Muscle layer of duodenum (tissue), 2 donors: ENCODE measurements around the gene XPO1.

ENCODE experiments used
- H3K27ac ChIP-seq: one replicate; pipeline ENCODE4 v1.7.0; 2013; ENCODE audit warnings: mild to moderate bottlenecking, low read length
- H3K27me3 ChIP-seq: one replicate; pipeline ENCODE4 v1.7.0; 2013; ENCODE audit warnings: low read depth, mild to moderate bottlenecking, control low read depth, low read length
- H3K36me3 ChIP-seq, 2 donors: one replicate each; pipeline ENCODE4 v1.7.0; 2013; ENCODE audit warnings: low read length in 2 of 2, control low read depth in 1 of 2, mild to moderate bottlenecking in 1 of 2; ENCODE audit not compliant: insufficient read depth in 2 of 2, control insufficient read depth in 1 of 2
- H3K4me1 ChIP-seq, 2 donors: one replicate each; pipeline ENCODE4 v1.7.0; 2013; ENCODE audit warnings: low read length in 2 of 2, mild to moderate bottlenecking in 2 of 2, control low read depth in 1 of 2, moderate library complexity in 1 of 2; ENCODE audit not compliant: insufficient read depth in 2 of 2, control insufficient read depth in 1 of 2
- H3K4me3 ChIP-seq, 2 donors: one replicate each; pipeline ENCODE4 v1.7.0; 2013; ENCODE audit warnings: low read length in 2 of 2, low read depth in 1 of 2, mild to moderate bottlenecking in 1 of 2
- H3K9me3 ChIP-seq, 2 donors: one replicate each; pipeline ENCODE4 v1.7.0; 2013; ENCODE audit warnings: low read length in 2 of 2, control low read depth in 1 of 2, mild to moderate bottlenecking in 1 of 2; ENCODE audit not compliant: control insufficient read depth in 1 of 2
- donor health status: healthy.

Gene XPO1

GRCh38 chr2:61530749-61531148 lies 7.4 kb downstream of the XPO1 start:
- H3K27ac ChIP-seq = no peak overlapping the region
- no peaks in the 10 kb centered on the region for H3K9me3 ChIP-seq
- no peaks in the 10 kb centered on the region for H3K36me3 ChIP-seq
- H3K4me3 ChIP-seq = no peak overlapping the region
- H3K27me3 ChIP-seq = no peaks in the 10 kb centered on the region
- peaks cover 16 to 27% of the 10 kb centered on the region in 2 donors for H3K4me1 ChIP-seq

- H3K4me1 ChIP-seq = peaks cover 16 to 27% of the 10 kb centered on the region in 2 donors
- H3K27me3 ChIP-seq = no peaks in the 10 kb centered on the region
- no peaks in the 10 kb centered on the region for H3K9me3 ChIP-seq
- H3K27ac ChIP-seq = no peak overlapping the region
- H3K4me3 ChIP-seq = no peak overlapping the region
- peaks cover 0 to 2% of the 10 kb centered on the region in 2 donors for H3K36me3 ChIP-seq
Observed at GRCh38 chr2:61529944-61530735, 8.0 kb downstream of the XPO1 start.

GRCh38 chr2:61520261-61520660 lies 17.9 kb downstream of the XPO1 start:
- Histone ChIP-seq H3K9me3 (no peaks in the 10 kb centered on the region), H3K36me3 (peaks cover 25 to 29% of the 10 kb centered on the region in 2 donors), H3K4me1 (peaks cover 0 to 3% of the 10 kb centered on the region in 2 donors), H3K27me3 (no peaks in the 10 kb centered on the region), H3K4me3 (no peak overlapping the region), H3K27ac (no peak overlapping the region)

- Histone ChIP-seq H3K27me3 (no peaks in the 10 kb centered on the region), H3K4me3 (no peak overlapping the region), H3K36me3 (peaks cover 16 to 29% of the 10 kb centered on the region in 2 donors), H3K27ac (no peak overlapping the region), H3K9me3 (no peaks in the 10 kb centered on the region), H3K4me1 (no peaks in the 10 kb centered on the region)
Observed at GRCh38 chr2:61512768-61513398, 25.3 kb downstream of the XPO1 start.

- Histone ChIP-seq H3K4me3 (no peak overlapping the region), H3K36me3 (peaks cover 16 to 25% of the 10 kb centered on the region in 2 donors), H3K27ac (no peak overlapping the region), H3K27me3 (no peaks in the 10 kb centered on the region), H3K4me1 (no peaks in the 10 kb centered on the region), H3K9me3 (no peaks in the 10 kb centered on the region)
Observed at GRCh38 chr2:61510674-61511671, 27.2 kb downstream of the XPO1 start.

- no peaks in the 10 kb centered on the region for H3K9me3 ChIP-seq
- no peak overlapping the region for H3K27ac ChIP-seq
- H3K36me3 ChIP-seq = peaks cover 15 to 20% of the 10 kb centered on the region in 2 donors
Observed at GRCh38 chr2:61504949-61505348, 33.2 kb downstream of the XPO1 start.

GRCh38 chr2:61499060-61499459 lies 39.1 kb downstream of the XPO1 start:
- no peaks in the 10 kb centered on the region for H3K27me3 ChIP-seq
- H3K4me3 ChIP-seq = no peak overlapping the region
- peaks cover 57 to 58% of the 10 kb centered on the region in 2 donors for H3K36me3 ChIP-seq
- no peaks in the 10 kb centered on the region for H3K4me1 ChIP-seq
- H3K27ac ChIP-seq = no peak overlapping the region
- no peaks in the 10 kb centered on the region for H3K9me3 ChIP-seq

More at GRCh38 chr2:61504949-61505348, 33.2 kb downstream of the XPO1 start:
- no peaks in the 10 kb centered on the region for H3K27me3 ChIP-seq
- H3K4me3 ChIP-seq = no peak overlapping the region
- H3K4me1 ChIP-seq = no peaks in the 10 kb centered on the region

GRCh38 chr2:61493523-61493942 lies 44.6 kb downstream of the XPO1 start:
- no peaks in the 10 kb centered on the region for H3K4me1 ChIP-seq
- no peaks in the 10 kb centered on the region for H3K27me3 ChIP-seq
- H3K27ac ChIP-seq = no peak overlapping the region
- H3K4me3 ChIP-seq = no peak overlapping the region
- H3K36me3 ChIP-seq = peaks cover 64 to 70% of the 10 kb centered on the region in 2 donors
- no peaks in the 10 kb centered on the region for H3K9me3 ChIP-seq

GRCh38 chr2:61492476-61492875 lies 45.7 kb downstream of the XPO1 start:
- Histone ChIP-seq H3K27me3 (no peaks in the 10 kb centered on the region), H3K36me3 (peaks cover 65 to 70% of the 10 kb centered on the region in 2 donors), H3K4me1 (no peaks in the 10 kb centered on the region), H3K27ac (no peak overlapping the region), H3K4me3 (no peak overlapping the region), H3K9me3 (no peaks in the 10 kb centered on the region)

GRCh38 chr2:61485281-61485680 lies 52.9 kb downstream of the XPO1 start:
- Histone ChIP-seq H3K4me1 (no peaks in the 10 kb centered on the region), H3K9me3 (no peaks in the 10 kb centered on the region), H3K36me3 (peaks cover 49 to 58% of the 10 kb centered on the region in 2 donors), H3K4me3 (no peak overlapping the region), H3K27me3 (no peaks in the 10 kb centered on the region), H3K27ac (no peak overlapping the region)

- H3K9me3 ChIP-seq = no peaks in the 10 kb centered on the region
- no peak overlapping the region for H3K27ac ChIP-seq
- H3K27me3 ChIP-seq = no peaks in the 10 kb centered on the region
- no peak overlapping the region for H3K4me3 ChIP-seq
- no peaks in the 10 kb centered on the region for H3K4me1 ChIP-seq
- H3K36me3 ChIP-seq = peaks cover 40 to 49% of the 10 kb centered on the region in 2 donors
Observed at GRCh38 chr2:61478086-61478485, 60.1 kb downstream of the XPO1 start.
